Neuron (in vitro differentiated cells): ENCODE measurements around the gene SCRN3.
"Not testable (repeated sequence)": the region's sequence is repeated elsewhere in the genome, so short reads cannot be mapped to it uniquely, and the experiment has no call there.

Experiments used
- H2AFZ ChIP-seq: one replicate; pipeline ENCODE4 v1.6.1; 2013; ENCODE audit warnings: low read depth, mild to moderate bottlenecking, inconsistent platforms, low read length, moderate library complexity
- H3K27me3 ChIP-seq: one replicate; pipeline ENCODE4 v1.6.1; 2013; ENCODE audit warnings: low read length; ENCODE audit not compliant: insufficient read depth
- H3K36me3 ChIP-seq: one replicate; pipeline ENCODE4 v1.6.1; 2013; ENCODE audit warnings: low read length; ENCODE audit not compliant: insufficient read depth
- H3K4me1 ChIP-seq: one replicate; pipeline ENCODE4 v1.6.1; 2013; ENCODE audit warnings: low read length; ENCODE audit not compliant: insufficient read depth
- H3K4me3 ChIP-seq: 2 replicates; pipeline ENCODE4 v1.5.1; 2013; ENCODE audit warnings: mild to moderate bottlenecking, low read length, moderate library complexity
- H3K9me3 ChIP-seq: one replicate; pipeline ENCODE4 v1.6.1; 2013; ENCODE audit warnings: low read length

The SCRN3 gene

DNA sequence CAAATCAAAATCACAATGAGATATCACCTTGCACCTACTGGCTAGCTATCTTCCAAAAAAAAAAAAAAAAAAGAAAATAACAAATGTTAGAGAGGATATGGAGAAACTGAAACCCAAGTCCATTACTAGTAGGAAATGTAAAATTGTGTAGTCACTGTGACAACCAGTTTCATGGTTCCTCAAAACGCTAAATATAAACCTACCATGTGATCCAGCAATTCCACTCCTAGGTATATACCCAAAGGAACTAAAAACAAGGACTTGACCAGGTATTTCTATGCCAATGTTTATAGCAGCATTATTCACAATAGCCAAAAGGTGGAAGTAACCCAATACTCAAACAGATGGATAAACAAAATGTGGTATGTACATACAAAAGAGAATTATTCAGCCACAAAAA lies 11.7 kb upstream of the SCRN3 start:
- Histone ChIP-seq H3K36me3 (peaks cover 48% of the 10 kb centered on the region), H3K9me3 (no peaks in the 10 kb centered on the region), H3K4me3 (no peak overlapping the region)

GRCh38 chr2:174385201-174385600 lies 10.3 kb upstream of the SCRN3 start:
- Histone ChIP-seq H3K9me3 (no peaks in the 10 kb centered on the region), H3K36me3 (peaks cover 41% of the 10 kb centered on the region), H3K27me3 (no peaks in the 10 kb centered on the region)

More for the DNA sequence above, 11.7 kb upstream of the SCRN3 start:
- H2AFZ ChIP-seq, result no peak overlapping the region
- H3K27me3 ChIP-seq, result no peaks in the 10 kb centered on the region
- no peaks in the 10 kb centered on the region for H3K4me1 ChIP-seq

DNA sequence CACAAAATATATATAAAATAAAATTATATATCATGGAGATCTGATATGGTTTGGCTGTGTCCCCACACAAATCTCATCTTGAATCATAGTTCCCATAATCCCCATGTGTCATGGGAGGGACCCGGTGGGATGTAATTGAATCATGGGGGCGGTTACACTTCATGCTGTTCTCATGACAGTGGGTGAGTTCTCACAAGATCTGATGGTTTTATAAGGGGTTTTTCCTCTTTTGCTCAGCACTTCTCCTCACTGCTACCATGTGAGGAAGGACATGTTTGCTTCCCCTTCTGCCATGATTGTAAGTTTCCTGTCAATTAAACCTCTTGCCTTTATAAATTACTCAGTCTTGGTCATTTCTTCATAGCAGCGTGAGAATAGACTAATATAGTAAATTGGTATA lies 6.8 kb upstream of the SCRN3 start:
- not testable (repeated sequence) for H3K4me3 ChIP-seq
- H3K36me3 ChIP-seq, result peaks cover 49% of the 10 kb centered on the region

More at GRCh38 chr2:174385201-174385600, 10.3 kb upstream of the SCRN3 start:
- no peaks in the 10 kb centered on the region for H3K4me1 ChIP-seq
- no peak overlapping the region for H2AFZ ChIP-seq
- no peak overlapping the region for H3K4me3 ChIP-seq

GRCh38 chr2:174389542-174389941 lies 6.0 kb upstream of the SCRN3 start:
- Histone ChIP-seq H3K4me3 (no peak overlapping the region), H3K4me1 (peaks cover 13% of the 10 kb centered on the region), H3K9me3 (peaks cover 2% of the 10 kb centered on the region), H3K27me3 (no peaks in the 10 kb centered on the region), H2AFZ (no peak overlapping the region), H3K36me3 (peaks cover 44% of the 10 kb centered on the region)

More for the DNA sequence above, 6.8 kb upstream of the SCRN3 start:
- H3K4me1 ChIP-seq, H3K9me3 ChIP-seq, H2AFZ ChIP-seq, H3K27me3 ChIP-seq: not testable (repeated sequence)

GRCh38 chr2:174390303-174390702 lies 5.2 kb upstream of the SCRN3 start:
- not testable (repeated sequence) for H2AFZ ChIP-seq, H3K4me3 ChIP-seq, H3K27me3 ChIP-seq, H3K9me3 ChIP-seq
- Histone ChIP-seq H3K36me3 (peaks cover 42% of the 10 kb centered on the region), H3K4me1 (peaks cover 16% of the 10 kb centered on the region)

DNA sequence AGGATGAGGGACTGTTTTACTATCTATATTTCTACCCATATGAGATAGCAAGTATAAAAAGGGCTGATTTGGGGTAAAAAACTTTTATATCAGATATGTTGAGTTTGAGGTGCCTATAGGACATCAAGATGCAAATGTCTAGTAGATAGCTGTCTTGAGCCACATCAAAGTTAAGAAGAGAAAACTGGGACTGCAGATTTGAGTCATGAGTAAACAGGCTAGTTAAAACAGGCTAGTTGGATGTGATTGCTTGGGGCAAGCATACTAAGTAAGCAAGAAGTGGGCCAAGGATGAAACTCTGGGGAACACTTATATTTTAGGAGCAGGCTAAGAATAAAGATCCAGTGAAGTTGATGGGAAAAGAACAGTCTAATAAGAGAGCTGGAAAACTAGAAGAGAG lies 2.8 kb upstream of the SCRN3 start:
- Histone ChIP-seq H3K27me3 (no peaks in the 10 kb centered on the region), H3K36me3 (peaks cover 22% of the 10 kb centered on the region), H3K4me1 (peaks cover 18% of the 10 kb centered on the region), H3K9me3 (peaks cover 2% of the 10 kb centered on the region), H3K4me3 (no peak overlapping the region), H2AFZ (no peak overlapping the region)

GRCh38 chr2:174395969-174396630 lies 570 bp downstream of the SCRN3 start:
- Histone ChIP-seq H3K4me1 (peaks cover 18% of the 10 kb centered on the region), H3K4me3 (peak overlapping the region; percentile 92), H3K36me3 (peaks cover 20% of the 10 kb centered on the region), H3K9me3 (no peaks in the 10 kb centered on the region), H2AFZ (peak overlapping the region; percentile 78), H3K27me3 (no peaks in the 10 kb centered on the region)

- no peaks in the 10 kb centered on the region for H3K9me3 ChIP-seq
- peaks cover 26% of the 10 kb centered on the region for H3K36me3 ChIP-seq
- H2AFZ ChIP-seq, result no peak overlapping the region
- H3K4me3 ChIP-seq, result no peak overlapping the region
- peaks cover 18% of the 10 kb centered on the region for H3K4me1 ChIP-seq
- no peaks in the 10 kb centered on the region for H3K27me3 ChIP-seq
Measured at GRCh38 chr2:174397773-174398172, 2.2 kb downstream of the SCRN3 start.

DNA sequence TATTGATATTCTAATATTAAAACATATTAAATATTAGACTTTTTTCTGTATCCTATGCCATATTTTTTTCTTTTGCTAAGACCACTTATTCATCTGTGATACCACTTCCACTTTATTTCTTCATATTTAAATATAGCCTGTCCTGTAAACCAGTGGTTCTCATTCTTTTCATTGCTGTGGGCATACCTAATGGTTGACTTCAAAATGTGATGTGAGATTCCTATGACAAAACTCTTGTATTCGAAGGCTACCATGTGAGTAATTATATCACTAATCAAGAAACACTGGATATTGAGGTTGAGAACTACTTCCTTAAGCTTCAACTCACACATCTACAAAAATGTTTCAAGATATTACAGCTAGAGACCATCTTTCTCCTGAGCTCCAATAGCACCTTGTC lies 3.6 kb downstream of the SCRN3 start:
- H3K36me3 ChIP-seq, result peaks cover 28% of the 10 kb centered on the region
- H3K27me3 ChIP-seq, result no peaks in the 10 kb centered on the region
- H2AFZ ChIP-seq, result no peak overlapping the region
- H3K4me3 ChIP-seq, result no peak overlapping the region
- H3K4me1 ChIP-seq, result peaks cover 8% of the 10 kb centered on the region
- H3K9me3 ChIP-seq, result peaks cover 2% of the 10 kb centered on the region

GRCh38 chr2:174400853-174401252 lies 5.3 kb downstream of the SCRN3 start:
- Histone ChIP-seq H3K4me1 (peaks cover 3% of the 10 kb centered on the region), H3K9me3 (peaks cover 2% of the 10 kb centered on the region), H3K4me3 (no peak overlapping the region), H3K27me3 (no peaks in the 10 kb centered on the region), H3K36me3 (peaks cover 28% of the 10 kb centered on the region), H2AFZ (no peak overlapping the region)

DNA sequence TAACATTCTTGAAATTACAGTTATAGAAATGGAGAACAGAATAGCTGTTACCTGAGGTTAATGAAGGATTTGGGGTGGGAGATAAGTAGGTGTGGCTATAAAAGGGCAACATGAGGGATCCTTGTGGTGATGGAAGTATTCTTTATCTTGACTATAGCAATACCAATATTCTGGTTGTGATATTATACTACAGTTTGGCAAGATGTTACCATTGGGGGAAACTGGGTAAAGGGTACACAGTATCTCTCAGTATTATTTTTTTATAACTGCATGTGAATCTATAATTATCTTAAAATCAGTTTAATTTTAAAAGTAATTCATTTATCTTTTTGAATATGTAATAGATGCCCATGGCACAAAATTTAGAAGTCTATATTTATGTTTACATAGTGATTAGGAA lies 8.1 kb downstream of the SCRN3 start:
- H3K27me3 ChIP-seq, result no peaks in the 10 kb centered on the region
- peaks cover 28% of the 10 kb centered on the region for H3K36me3 ChIP-seq
- H2AFZ ChIP-seq, result no peak overlapping the region
- peaks cover 2% of the 10 kb centered on the region for H3K9me3 ChIP-seq
- no peak overlapping the region for H3K4me3 ChIP-seq
- H3K4me1 ChIP-seq, result no peaks in the 10 kb centered on the region

DNA sequence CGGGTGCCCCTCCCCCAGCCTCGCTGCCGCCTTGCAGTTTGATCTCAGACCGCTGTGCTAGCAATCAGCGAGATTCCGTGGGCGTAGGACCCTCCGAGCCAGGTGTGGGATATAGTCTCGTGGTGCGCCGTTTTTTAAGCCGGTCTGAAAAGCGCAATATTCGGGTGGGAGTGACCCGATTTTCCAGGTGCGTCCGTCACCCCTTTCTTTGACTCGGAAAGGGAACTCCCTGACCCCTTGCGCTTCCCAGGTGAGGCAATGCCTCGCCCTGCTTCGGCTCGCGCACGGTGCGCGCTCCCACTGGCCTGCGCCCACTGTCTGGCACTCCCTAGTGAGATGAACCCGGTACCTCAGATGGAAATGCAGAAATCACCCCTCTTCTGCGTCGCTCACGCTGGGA lies 14.5 kb downstream of the SCRN3 start:
- not testable (repeated sequence) for H3K36me3 ChIP-seq, H3K9me3 ChIP-seq, H3K27me3 ChIP-seq, H2AFZ ChIP-seq, H3K4me1 ChIP-seq
- peak overlapping the region; percentile 51 for H3K4me3 ChIP-seq

DNA sequence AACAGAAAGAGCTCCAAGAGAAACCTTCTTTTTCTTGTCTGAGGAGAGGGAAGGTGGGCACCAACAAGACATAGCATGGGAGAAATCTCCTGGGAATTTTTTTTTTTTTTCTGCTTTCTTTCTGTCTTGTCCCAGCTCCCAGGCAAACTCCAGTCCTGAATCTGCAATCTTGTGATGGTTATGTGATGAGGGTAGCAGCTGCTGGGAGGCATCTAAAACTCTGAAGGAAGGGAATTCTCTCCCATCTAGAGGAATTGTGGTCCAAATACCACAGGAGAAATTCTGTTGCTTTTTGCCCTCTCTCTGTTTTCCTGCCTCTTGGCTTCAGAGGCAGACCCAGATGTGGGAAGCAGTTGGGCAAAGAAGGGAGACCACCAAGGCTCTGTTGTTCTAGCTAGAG lies 16.7 kb downstream of the SCRN3 start:
- no peaks in the 10 kb centered on the region for H3K9me3 ChIP-seq
- no peak overlapping the region for H2AFZ ChIP-seq
- peaks cover 6% of the 10 kb centered on the region for H3K4me1 ChIP-seq
- H3K4me3 ChIP-seq, result no peak overlapping the region
- peaks cover 6% of the 10 kb centered on the region for H3K36me3 ChIP-seq
- no peaks in the 10 kb centered on the region for H3K27me3 ChIP-seq

DNA sequence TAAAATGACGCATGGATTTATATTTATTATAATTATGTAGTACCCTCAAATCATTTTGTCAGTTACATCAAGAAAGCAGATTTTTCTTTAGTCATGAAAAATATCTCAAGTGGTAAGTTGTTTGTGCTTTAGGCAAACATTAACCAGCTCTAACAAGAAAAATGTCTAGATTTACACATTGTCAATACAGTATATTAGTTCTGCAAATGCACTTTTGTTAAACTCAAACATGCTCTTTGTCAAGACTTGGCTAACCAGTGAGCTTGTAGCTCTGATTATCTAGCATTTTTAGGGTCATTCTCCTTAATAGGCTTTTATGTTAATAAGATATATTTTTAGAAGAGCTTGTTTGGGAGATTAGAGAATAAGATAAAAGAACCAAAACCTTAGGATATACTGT lies 32.7 kb downstream of the SCRN3 start:
- Histone ChIP-seq H3K9me3 (peaks cover 7% of the 10 kb centered on the region), H2AFZ (no peak overlapping the region), H3K4me1 (no peaks in the 10 kb centered on the region), H3K4me3 (no peak overlapping the region), H3K27me3 (no peaks in the 10 kb centered on the region), H3K36me3 (peaks cover 48% of the 10 kb centered on the region)
